Measurements from ENCODE around the gene RHBDD2. TPM values are rescaled to one million over a fixed set of nuclear protein-coding genes. Genes with fewer than 3 reads are reported as not detected.
"Not testable (repeated sequence)": the region's sequence is repeated elsewhere in the genome, so short reads cannot be mapped to it uniquely, and the experiment has no call there.

The RHBDD2 gene
- polyA plus RNA-seq, 1 of the 3 experiments (the other 2 are of a cell fraction): 77.6 TPM

DNA sequence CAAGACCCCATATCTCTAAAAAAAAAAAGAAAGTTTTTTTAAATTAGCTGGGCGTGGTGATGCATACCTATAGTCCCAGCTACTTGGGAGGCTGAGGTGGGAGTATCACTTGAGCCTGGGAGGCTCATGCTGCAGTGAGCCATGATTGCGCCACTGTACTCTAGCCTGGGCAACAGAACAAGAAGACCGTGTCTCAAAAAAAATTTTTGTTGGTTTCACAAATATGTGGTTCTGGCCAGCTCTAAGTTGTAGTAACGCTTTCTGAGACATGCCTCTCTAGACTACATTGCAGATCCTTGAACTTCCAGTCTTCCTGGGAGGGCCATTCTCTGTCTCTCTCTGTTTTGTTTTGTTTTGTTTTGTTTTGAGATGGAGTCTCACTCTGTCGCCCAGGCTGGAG is 24.6 kb upstream of the RHBDD2 start:
- H2AFZ ChIP-seq (ENCODE audit: low read depth): no peak overlapping the region
- H3K4me3 ChIP-seq (ENCODE audit: low read depth in 2 of 2, low read length in 1 of 2): no peak overlapping the region
- H3K27me3 ChIP-seq (ENCODE audit: insufficient read depth): no peaks in the 10 kb centered on the region; the same call in 1 of the 2 replicates
- 77% methylated on average over 5 of the region's 5 CpGs for WGBS (ENCODE audit: low lambda C conversion rate)
- H3K9me2 ChIP-seq: no peaks in the 10 kb centered on the region
- ChIA-PET POLR2A (no interaction called here), CTCF (interaction anchor here (2.0 to 3.2 kb wide), 2 partner anchors 12 to 166 kb away, joined by 6 to 19 read pairs; no protein-coding TSS in a partner anchor)
- H3K4me1 ChIP-seq (ENCODE audit: control insufficient read depth in 1 of 2, insufficient read depth in 2 of 2, low read depth in 1 of 2, low read length in 1 of 2): no peaks in the 10 kb centered on the region
- no peak overlapping the region for H3K9ac ChIP-seq
- no peak overlapping the region for H3K4me2 ChIP-seq
- no peaks in the 10 kb centered on the region for H3K9me3 ChIP-seq
- H3K79me2 ChIP-seq (ENCODE audit: insufficient read depth): no peaks in the 10 kb centered on the region
- no peak for DNase-seq
- no peaks in the 10 kb centered on the region for H3F3A ChIP-seq (replicated peaks; ENCODE audit: insufficient read depth)
- H4K20me1 ChIP-seq (ENCODE audit: insufficient read depth): no peaks in the 10 kb centered on the region
- no peak overlapping the region for H3K27ac ChIP-seq (ENCODE audit: low read depth in 2 of 2, low read length in 1 of 2)
- no peaks in the 10 kb centered on the region for H3K36me3 ChIP-seq (replicated peaks in 1 of 2; ENCODE audit: control insufficient read depth in 1 of 2, insufficient read depth in 2 of 2, low read length in 1 of 2)
- TF ChIP-seq FOSL2 (IDR thresholded peaks at IDR 0.05; ENCODE audit: borderline replicate concordance, low read depth) (no peak), MXI1 (IDR thresholded peaks at IDR 0.05; ENCODE audit: low read depth, low read length) (no peak), JUND (IDR thresholded peaks at IDR 0.05) (no peak), TAF1 (IDR thresholded peaks at IDR 0.05; ENCODE audit: borderline replicate concordance, low read depth, low read length) (no peak), RCOR1 (IDR thresholded peaks at IDR 0.05; ENCODE audit: low read length) (no peak), GABPA (IDR thresholded peaks at IDR 0.05; ENCODE audit: low read depth) (no peak), POLR2AphosphoS5 (IDR thresholded peaks at IDR 0.05; ENCODE audit: low read depth, low read length) (no peak), YY1 (IDR thresholded peaks at IDR 0.05; ENCODE audit: low read depth) (no peak), NFIC (IDR thresholded peaks at IDR 0.05; ENCODE audit: borderline replicate concordance) (no peak), EP300 (IDR thresholded peaks at IDR 0.05; ENCODE audit: borderline replicate concordance in 1 of 2, low read depth in 1 of 2, low read length in 1 of 2) (no peak)
- TF ChIP-seq, protein P1, sequence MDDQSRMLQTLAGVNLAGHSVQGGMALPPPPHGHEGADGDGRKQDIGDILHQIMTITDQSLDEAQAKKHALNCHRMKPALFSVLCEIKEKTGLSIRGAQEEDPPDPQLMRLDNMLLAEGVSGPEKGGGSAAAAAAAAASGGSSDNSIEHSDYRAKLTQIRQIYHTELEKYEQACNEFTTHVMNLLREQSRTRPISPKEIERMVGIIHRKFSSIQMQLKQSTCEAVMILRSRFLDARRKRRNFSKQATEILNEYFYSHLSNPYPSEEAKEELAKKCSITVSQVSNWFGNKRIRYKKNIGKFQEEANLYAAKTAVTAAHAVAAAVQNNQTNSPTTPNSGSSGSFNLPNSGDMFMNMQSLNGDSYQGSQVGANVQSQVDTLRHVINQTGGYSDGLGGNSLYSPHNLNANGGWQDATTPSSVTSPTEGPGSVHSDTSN (IDR thresholded peaks at IDR 0.05): no peak
- TF ChIP-seq, protein P2, sequence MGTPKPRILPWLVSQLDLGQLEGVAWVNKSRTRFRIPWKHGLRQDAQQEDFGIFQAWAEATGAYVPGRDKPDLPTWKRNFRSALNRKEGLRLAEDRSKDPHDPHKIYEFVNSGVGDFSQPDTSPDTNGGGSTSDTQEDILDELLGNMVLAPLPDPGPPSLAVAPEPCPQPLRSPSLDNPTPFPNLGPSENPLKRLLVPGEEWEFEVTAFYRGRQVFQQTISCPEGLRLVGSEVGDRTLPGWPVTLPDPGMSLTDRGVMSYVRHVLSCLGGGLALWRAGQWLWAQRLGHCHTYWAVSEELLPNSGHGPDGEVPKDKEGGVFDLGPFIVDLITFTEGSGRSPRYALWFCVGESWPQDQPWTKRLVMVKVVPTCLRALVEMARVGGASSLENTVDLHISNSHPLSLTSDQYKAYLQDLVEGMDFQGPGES (IDR thresholded peaks at IDR 0.05; ENCODE audit: low read depth, low read length): no peak
- TF ChIP-seq, protein P3, sequence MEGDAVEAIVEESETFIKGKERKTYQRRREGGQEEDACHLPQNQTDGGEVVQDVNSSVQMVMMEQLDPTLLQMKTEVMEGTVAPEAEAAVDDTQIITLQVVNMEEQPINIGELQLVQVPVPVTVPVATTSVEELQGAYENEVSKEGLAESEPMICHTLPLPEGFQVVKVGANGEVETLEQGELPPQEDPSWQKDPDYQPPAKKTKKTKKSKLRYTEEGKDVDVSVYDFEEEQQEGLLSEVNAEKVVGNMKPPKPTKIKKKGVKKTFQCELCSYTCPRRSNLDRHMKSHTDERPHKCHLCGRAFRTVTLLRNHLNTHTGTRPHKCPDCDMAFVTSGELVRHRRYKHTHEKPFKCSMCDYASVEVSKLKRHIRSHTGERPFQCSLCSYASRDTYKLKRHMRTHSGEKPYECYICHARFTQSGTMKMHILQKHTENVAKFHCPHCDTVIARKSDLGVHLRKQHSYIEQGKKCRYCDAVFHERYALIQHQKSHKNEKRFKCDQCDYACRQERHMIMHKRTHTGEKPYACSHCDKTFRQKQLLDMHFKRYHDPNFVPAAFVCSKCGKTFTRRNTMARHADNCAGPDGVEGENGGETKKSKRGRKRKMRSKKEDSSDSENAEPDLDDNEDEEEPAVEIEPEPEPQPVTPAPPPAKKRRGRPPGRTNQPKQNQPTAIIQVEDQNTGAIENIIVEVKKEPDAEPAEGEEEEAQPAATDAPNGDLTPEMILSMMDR (IDR thresholded peaks at IDR 0.05): no peak
- TF ChIP-seq, protein P4, sequence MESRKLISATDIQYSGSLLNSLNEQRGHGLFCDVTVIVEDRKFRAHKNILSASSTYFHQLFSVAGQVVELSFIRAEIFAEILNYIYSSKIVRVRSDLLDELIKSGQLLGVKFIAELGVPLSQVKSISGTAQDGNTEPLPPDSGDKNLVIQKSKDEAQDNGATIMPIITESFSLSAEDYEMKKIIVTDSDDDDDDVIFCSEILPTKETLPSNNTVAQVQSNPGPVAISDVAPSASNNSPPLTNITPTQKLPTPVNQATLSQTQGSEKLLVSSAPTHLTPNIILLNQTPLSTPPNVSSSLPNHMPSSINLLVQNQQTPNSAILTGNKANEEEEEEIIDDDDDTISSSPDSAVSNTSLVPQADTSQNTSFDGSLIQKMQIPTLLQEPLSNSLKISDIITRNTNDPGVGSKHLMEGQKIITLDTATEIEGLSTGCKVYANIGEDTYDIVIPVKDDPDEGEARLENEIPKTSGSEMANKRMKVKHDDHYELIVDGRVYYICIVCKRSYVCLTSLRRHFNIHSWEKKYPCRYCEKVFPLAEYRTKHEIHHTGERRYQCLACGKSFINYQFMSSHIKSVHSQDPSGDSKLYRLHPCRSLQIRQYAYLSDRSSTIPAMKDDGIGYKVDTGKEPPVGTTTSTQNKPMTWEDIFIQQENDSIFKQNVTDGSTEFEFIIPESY (IDR thresholded peaks at IDR 0.05; ENCODE audit: borderline replicate concordance, low read depth): no peak

DNA sequence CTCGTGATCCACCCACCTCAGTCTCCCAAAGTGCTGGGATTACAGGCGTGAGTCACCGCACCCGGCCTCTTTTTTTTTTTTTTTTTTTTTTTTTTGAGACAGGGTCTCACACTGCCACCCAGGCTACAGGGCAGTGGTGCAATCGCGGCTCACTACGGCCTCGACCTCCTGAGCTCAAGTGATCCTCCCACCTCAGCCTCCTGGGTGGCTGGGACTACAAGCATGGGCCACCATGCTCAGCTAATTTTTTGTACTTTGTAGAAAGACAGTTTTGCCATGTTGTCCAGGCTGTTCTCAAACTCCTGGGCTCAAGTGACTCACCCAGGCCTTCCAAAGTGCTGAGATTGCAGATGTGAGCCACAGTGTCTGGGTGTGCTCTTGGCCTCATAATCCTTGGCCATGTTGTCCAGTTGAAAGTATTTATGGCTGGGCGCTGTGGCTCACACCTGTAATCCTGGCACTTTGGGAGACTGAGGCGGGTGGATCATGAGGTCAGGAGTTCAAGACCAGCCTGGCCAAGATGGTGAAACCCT is 24.0 kb upstream of the RHBDD2 start:
- H3F3A ChIP-seq (replicated peaks; ENCODE audit: insufficient read depth); H3K9me3 ChIP-seq; H2AFZ ChIP-seq (ENCODE audit: low read depth); H3K4me2 ChIP-seq; H3K9ac ChIP-seq; H3K79me2 ChIP-seq (ENCODE audit: insufficient read depth); H4K20me1 ChIP-seq (ENCODE audit: insufficient read depth); H3K36me3 ChIP-seq (replicated peaks in 1 of 2; ENCODE audit: control insufficient read depth in 1 of 2, insufficient read depth in 2 of 2, low read length in 1 of 2); H3K4me1 ChIP-seq (ENCODE audit: control insufficient read depth in 1 of 2, insufficient read depth in 2 of 2, low read depth in 1 of 2, low read length in 1 of 2); H3K27ac ChIP-seq (ENCODE audit: low read depth in 2 of 2, low read length in 1 of 2); POLR2A ChIA-PET; H3K9me2 ChIP-seq; H3K27me3 ChIP-seq (ENCODE audit: insufficient read depth); H3K4me3 ChIP-seq (ENCODE audit: low read depth in 2 of 2, low read length in 1 of 2); DNase-seq: not testable (repeated sequence)
- CTCF ChIA-PET: interaction anchor here (2.0 to 3.2 kb wide), 2 partner anchors 11 to 165 kb away, joined by 6 to 19 read pairs; no protein-coding TSS in a partner anchor
- 82% methylated on average over 10 of the region's 10 CpGs for WGBS (ENCODE audit: low lambda C conversion rate)
